NCI-H2081 (cell line): Measurements from ENCODE around the gene RBM25.
"Not testable (repeated sequence)": the region's sequence is repeated elsewhere in the genome, so short reads cannot be mapped to it uniquely, and the experiment has no call there.

Experiments
- DNase-seq, 2 experiments: peaks; one replicate each; lab custom pipeline; 2025; lab: John Stamatoyannopoulos, UW

The RBM25 gene

DNA sequence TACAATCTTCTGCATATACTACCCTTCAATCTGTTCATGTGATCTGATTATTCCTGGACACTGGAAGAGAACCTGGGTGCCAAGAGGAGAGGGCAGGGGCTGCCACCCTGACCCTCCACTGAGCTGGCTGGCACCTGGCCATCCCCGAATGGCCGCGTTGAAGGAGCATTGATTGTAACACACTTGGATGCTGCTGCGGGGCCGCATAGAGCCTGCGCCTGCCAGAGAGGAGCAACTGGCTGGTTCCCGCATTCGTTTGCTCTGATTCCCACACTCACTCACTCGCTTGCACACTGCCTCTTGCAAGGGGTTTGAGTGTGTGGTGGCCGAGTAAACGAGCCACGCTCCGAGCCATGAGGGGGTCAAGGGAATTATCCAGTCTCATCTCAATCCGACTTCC is 110.4 kb downstream of the RBM25 start:
- DNase-seq, result no peak

GRCh38 chr14:73169855-73170254 is 111.5 kb downstream of the RBM25 start:
- not testable (repeated sequence) for DNase-seq

GRCh38 chr14:73170686-73171085 is 112.4 kb downstream of the RBM25 start:
- DNase-seq, result no peak

DNA sequence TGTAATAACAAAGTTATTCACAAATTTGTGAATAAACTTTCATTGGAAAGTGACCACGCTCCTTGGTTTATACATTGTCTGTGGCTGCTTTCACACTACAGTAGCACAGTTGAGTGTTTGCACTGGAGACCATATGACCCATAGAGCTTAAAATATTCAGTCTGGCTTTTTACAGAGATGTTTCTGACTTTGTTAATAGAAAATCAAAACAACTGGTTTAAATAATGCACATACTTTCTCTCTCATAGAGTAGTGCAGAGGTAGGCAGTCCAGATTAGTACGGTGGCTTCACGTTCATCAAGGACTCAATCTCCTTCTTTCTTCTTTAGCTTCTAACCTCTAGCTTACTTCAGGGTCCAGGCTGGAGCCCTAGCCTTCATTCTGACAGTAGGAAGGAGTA is 114.2 kb downstream of the RBM25 start:
- no peak for DNase-seq

DNA sequence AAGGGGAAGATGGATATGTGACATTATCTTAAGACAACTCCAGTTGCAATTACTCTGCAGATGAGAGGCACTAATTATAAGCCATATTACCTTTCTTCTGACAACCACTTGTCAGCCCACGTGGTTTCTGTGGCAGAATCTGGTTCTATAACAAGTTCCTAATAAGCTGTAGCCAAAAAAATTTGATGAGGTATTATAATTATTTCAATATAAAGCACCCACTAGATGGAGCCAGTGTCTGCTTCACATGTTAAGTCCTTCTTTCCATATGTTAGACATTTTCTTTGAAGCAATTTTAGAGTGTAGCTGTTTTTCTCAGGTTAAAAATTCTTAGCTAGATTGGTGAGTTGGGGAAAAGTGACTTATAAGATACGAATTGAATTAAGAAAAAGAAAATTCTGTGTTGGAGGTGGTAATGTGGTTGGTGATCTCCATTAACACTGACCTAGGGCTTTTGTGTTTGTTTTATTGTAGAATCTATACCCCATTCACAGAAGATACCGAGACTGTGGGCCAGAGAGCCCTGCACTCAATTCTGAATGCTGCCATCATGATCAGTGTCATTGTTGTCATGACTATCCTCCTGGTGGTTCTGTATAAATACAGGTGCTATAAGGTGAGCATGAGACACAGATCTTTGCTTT is 114.9 kb downstream of the RBM25 start:
- DNase-seq, result peak in 1 of 2 experiments; percentile 12
